Retinal pigment epithelial cell (primary cell): ENCODE results near the gene PEDS1.

Experiments
- DNase-seq: peaks from one replicate; pipeline ENCODE4 v3.0.0-alpha.2; 2010; ENCODE audit warnings: low read depth
- H3K4me3 ChIP-seq: 2 replicates; pipeline ENCODE4 v1.5.1; 2011; ENCODE audit warnings: mild to moderate bottlenecking, low read length, control low read depth, moderate library complexity
- CTCF ChIP-seq: conservative IDR thresholded peaks from 2 replicates; pipeline ENCODE4 v1.5.1; 2011; ENCODE audit warnings: low read depth, low read length, control low read depth, inconsistent platforms

The PEDS1 gene

GRCh38 chr20:50197463-50198179, 44.1 kb upstream of the PEDS1 start:
- no peak for DNase-seq
- TF ChIP-seq CTCF = no peak
- H3K4me3 ChIP-seq = no peak overlapping the region

- H3K4me3 ChIP-seq = no peak overlapping the region
- DNase-seq = no peak
- TF ChIP-seq CTCF = no peak
Observed at GRCh38 chr20:50196896-50197295, 43.4 kb upstream of the PEDS1 start.

- H3K4me3 ChIP-seq = no peak overlapping the region
- no peak for DNase-seq
- no peak for TF ChIP-seq CTCF
Observed at GRCh38 chr20:50196248-50196647, 42.7 kb upstream of the PEDS1 start.

- H3K4me3 ChIP-seq = no peak overlapping the region
- TF ChIP-seq CTCF = no peak
- no peak for DNase-seq
Observed at GRCh38 chr20:50195524-50196120, 42.1 kb upstream of the PEDS1 start.

GRCh38 chr20:50194831-50195523, 41.5 kb upstream of the PEDS1 start:
- H3K4me3 ChIP-seq = no peak overlapping the region
- no peak for DNase-seq
- no peak for TF ChIP-seq CTCF

GRCh38 chr20:50194422-50194830, 40.9 kb upstream of the PEDS1 start:
- peak overlapping the region; percentile 97 for H3K4me3 ChIP-seq
- no peak for DNase-seq
- no peak for TF ChIP-seq CTCF

- no peak for DNase-seq
- no peak for TF ChIP-seq CTCF
- H3K4me3 ChIP-seq = peak overlapping the region; percentile 97
Observed at GRCh38 chr20:50193836-50194421, 40.4 kb upstream of the PEDS1 start.
